SH-SY5Y (cell line): ENCODE measurements around the gene SMARCA2.

Experiments used
- GATA2 ChIP-seq: IDR thresholded peaks from 2 replicates; pipeline ENCODE4 v1.6.1; 2011; ENCODE audit warnings: mild to moderate bottlenecking, low read depth, low read length
- GATA3 ChIP-seq: IDR thresholded peaks from 2 replicates; pipeline ENCODE4 v1.6.1; 2011; ENCODE audit warnings: low read depth, mild to moderate bottlenecking, low read length, moderate library complexity

- TF ChIP-seq GATA2 (no peak), GATA3 (no peak)
These were observed 94.9 kb downstream of the SMARCA2 start for GRCh38 chr9:2110036-2110435.
